Putamen (tissue), 1 donor: ENCODE data around the gene FIGLA.

ENCODE experiments used
- DNase-seq: peaks from one replicate; pipeline ENCODE4 v3.0.0-alpha.2; 2016; ENCODE audit warnings: low spot score

The FIGLA gene, protein sequence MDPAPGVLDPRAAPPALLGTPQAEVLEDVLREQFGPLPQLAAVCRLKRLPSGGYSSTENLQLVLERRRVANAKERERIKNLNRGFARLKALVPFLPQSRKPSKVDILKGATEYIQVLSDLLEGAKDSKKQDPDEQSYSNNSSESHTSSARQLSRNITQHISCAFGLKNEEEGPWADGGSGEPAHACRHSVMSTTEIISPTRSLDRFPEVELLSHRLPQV

DNA sequence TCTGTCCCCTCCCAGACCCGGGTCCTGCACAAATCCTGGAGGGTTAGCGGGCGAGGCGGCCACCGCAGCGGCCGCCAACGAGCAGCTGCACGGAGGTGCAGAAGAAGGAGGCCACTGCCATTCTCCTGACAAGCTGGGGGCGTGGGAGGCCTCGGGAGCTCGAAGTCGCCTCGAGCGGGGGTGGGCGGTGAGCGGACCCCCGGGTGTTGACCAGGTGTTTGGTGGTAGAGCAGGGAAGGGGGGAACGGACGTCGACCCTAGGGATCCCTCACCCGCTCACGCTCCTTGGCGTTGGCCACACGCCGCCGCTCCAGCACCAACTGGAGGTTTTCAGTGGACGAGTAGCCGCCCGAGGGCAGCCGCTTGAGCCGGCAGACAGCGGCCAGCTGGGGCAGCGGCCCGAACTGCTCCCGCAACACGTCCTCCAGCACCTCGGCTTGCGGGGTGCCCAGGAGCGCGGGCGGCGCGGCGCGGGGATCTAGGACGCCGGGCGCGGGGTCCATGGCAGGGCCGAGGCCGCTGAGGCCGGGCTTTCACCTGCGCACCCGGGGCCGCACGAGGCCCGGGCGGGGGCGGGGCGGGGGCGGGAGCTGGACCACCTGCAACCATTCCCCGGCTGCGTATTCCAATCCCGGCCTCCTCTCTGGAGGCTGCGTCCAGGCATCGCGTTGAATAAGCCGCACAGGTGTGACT is at the start of gene FIGLA:
TSS of gene FIGLA (minus strand) at position 508 of the 693 bp plus-strand sequence. CDS start at position 503, 5 bp downstream.
- DNase-seq = no peak

DNA sequence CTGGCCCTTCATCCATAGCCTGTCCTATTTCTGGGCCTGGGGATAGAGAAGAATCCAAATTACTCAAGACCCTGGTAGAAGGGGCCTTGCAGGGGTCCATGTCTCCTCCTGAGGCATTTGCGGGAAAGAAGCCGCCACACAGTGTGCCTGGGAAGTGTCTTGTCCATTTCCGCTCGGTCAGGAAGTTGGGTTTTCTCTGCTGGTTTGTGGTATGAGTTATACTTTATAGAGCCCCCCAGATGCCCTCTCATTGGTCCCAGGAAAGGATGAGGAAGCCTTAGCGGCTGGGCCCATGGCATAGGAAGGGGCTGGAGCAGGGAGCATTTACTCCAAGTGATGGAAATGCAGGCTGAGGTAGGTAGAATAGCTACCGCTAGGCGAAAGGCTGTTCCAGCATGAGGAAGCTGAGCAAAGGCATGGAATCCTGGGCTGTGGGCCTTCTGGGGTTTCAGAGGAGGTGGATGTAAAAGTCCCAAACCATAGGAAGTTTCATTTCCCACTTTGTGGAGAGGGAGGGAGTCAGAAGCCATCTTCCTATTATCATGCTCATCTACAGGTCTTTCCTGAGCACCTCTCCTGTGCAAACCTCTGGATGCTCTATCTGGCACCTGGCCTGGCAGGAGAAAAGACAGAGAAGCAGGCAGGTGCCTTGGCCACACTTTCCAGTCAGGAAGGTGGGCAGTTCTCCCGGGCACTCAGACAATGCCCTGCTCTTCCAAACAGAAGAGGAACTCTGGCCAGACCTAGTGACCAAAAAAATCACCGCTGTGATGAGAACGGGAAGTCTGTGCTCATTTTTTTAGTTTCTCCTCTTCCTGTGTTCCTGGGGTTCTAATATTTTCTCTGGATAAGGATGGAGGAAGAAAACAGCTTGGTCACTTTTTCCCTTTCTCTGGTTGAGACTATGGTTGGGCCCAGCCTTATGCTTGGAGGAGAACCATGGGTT is 47.8 kb upstream of the FIGLA start:
- DNase-seq = no peak

DNA sequence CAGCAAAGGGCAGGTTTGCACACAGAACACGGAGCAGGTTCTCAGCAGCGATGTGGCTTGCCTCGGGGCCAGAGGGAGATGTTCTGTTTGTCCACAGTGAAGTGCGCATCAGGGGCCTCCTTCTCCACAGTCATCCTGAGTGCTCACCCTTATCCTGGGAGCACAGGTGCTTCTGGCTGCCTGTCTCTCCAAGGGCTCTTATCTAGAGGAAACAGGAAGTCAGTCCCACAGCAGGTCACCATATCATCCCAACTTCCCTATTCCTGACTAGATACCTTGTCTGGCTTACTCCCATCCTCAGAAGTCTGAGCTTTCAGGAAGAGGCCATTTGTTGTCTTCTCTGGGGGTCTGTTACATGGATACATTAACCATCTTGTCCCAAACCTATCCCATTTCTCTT is 45.2 kb upstream of the FIGLA start, which contains the start of gene CD207:
TSS of gene CD207 (minus strand) at position 174 of the 400 bp plus-strand sequence. CDS start at position 134, 40 bp downstream.
- no peak for DNase-seq

DNA sequence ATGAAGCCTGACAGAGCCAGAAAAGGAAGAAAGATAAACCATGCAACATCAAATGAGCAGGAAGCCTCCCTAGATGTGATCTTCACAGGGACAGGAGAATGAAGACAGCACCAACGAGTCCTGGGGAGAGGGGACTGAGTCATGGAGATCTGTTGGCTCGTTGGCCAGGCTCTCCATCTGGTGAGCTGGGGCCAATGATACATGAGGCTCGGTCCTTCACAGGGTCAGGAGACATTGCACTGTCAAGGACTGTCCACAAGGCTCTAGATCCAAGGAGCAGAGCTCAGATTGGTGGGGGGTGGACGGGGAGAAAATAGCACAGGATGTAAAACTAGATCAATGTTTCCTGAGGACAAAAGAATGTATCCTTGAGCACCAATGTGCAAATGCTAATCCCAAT is 44.4 kb upstream of the FIGLA start:
- DNase-seq = no peak

DNA sequence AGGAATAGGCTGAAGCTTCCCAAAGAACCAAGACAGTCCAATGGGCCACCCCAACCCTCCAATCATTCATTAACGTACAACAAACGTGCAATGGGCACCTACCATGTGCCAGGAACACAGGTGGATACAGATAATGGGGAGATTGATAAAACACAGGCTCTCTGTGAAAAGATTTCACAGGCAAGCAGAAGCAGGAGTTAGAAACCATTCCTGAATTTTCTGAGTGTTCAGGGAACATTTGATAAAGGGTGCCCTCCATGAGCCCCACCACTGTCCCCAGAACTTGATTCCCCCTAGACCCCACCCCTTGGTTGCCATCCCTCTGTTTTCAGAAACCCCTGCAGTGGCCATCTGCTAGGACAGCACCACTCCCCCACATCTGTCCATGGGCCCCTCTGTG is 43.7 kb upstream of the FIGLA start:
- DNase-seq = no peak

DNA sequence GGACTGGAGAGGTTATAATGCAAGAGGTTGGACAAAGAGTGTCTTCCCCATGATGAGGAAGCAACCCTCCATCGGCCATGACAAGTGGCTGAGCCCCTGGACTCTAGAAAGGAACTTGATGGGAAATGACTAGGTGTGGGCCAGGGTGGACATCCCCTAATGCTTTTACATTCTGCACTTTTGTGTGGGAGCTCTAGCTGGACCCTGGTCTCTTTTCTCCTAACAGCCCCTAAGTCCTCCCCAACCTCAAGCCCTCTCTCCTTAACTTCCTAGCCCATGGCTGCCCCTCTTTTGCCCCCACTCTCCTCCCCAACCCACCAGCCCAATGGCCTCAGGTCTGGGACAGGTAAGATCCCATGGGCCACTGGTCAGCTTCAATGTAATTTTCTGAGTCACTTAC is 42.8 kb upstream of the FIGLA start:
- no peak for DNase-seq

DNA sequence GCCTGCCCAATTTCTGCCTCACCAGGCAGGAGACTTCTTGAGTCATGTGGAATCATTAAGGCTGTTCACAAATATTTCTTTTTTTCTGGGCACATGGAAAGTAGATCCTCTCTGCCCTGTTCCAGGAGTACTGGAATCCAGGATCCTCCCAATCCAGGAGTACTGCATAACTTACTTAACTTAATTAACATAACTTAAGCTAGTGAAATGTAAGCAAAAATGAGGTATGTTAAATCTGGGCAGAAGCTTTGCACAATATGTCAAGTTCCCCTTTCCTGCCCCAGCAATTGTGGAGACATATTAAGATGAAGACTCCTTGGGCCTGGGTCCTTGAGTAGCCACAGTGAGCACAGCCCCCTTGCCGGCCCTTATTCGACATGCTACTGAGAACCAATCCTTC is 41.9 kb upstream of the FIGLA start:
- DNase-seq = no peak

DNA sequence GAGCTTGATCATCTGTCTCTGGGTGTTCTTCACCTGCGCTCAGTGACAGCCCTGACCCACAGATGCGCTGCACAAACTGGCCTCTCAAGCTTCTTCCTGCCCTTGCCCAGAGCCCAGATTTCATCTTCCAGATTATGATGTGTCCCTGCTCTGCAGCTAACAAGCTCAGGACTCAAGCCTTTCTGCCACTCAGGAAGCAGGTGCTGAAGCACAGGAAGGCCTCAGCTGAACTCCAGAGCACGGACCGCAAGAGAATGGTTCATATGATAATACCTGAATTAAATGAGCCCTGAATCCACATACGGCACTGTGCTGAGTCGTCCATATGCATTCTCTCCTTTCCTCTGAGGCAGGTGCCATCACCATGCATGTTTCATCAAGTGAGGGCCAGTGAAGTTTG is 41.4 kb upstream of the FIGLA start:
- no peak for DNase-seq

DNA sequence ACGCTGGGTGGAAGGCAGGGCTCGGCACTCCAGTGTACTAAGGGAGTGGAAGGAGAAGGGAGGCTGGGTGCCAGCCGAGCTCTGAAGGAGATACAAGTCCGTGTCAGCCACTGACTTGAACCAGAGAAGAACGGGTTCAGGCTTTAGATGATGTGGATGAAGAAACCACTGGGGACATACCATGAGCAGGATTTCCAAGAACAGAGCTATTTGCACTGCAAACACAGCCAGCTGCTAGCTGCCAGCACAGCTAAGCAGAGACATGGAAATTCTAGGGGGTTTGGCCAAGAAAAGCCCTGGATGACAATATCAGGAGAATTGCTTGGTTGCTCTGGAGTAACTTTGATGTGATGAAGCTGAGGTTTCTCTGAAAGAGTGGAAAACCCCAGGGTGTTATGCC is 39.9 kb upstream of the FIGLA start:
- DNase-seq = no peak

DNA sequence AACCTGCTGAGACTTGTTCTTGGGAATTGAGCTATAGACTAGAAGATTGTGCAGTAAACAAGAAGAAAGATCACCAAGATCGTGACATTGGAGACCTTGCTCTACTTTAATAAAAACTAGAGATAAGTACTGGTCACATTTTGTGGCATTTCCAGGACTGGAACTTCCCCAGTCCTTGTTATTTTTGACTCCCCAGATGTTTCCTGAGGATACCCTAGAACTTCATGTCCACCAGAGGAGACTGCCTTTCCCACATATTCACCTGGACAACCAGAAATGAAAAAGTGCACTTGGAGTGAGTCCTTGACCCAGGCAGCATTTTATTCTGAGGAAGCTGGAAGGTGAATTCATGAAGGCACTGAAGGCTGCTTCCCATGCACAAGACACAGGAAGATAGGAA is 39.5 kb upstream of the FIGLA start:
- no peak for DNase-seq

DNA sequence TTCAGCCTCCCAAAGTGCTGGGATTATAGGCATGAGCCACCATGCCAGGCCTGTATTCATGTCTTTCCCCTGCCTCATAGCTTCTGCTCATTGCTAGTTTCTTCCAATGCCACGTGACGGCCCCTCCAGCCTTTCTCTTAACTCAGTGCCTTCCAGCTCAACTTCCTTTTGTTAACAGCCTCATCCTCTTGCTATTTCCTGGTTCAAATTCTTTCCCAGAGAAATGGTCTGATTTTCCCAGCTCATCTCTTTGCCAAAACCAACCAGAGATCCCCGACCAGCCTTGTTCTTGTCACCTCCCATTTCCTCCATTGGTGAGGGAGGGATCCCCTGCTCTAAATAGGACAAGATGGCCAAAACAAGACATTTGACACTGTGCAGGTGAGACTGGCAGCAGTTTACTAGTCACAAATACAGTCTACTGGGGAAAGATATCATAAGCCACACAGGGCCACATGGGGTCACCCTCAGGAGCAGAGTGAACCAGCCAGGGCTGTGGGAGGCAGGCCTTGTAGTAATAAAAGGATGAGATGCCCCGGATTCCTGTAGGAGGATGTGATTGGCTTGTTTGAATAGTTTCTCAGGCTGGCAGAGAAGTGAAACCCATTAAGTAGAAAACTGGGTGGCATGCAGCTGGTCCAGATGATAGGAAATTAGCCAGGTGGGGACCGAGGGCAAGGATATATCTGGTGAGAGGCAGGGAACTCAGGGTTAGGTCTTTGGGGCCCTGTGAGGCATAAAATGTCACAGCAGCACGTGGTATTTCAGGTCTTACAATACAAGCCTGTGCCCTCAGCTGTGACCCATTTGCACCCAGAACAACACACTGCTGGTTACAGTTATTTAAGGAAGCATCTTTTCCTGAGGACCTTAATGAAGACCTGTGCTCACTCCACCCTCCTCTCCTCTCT is 38.7 kb upstream of the FIGLA start:
- no peak for DNase-seq

DNA sequence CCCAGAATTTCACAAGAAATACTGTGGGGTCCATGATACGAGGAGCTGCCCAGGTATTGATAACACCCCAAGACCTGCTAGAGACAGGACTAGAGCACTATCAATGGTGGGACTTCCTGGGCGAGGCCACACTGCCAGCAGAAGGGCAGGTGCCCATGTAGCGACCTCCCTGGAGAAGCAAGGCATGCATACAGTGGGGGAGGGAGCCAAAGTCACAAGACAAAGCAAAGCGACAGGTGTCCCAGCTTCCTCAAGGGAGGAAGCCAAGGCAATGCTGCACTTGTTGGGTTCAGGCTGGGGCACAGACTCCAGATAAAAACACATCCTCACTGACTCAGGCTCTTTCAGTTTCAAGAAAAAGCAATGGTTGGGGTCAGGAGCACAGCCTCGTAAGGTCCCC is 37.7 kb upstream of the FIGLA start:
- DNase-seq = no peak

DNA sequence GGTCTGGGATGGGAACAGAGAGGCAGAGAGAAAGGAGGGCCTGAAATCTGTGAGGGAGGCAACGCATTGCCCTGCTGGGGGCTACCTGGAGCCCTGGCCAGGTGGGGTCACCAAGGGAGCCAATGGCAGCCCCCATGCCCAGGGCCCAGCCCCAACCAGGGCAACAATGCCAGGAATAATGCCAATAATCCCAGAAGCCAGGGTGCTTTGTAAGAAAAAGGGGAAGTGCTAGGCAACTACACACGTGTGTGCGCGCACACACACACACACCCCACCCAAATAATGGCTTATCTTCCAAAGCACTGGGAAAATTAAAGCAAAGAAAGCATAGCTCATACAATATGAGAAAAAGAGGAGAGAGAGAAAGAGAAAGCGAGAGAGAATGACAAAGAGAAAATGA is 36.9 kb upstream of the FIGLA start:
- no peak for DNase-seq

DNA sequence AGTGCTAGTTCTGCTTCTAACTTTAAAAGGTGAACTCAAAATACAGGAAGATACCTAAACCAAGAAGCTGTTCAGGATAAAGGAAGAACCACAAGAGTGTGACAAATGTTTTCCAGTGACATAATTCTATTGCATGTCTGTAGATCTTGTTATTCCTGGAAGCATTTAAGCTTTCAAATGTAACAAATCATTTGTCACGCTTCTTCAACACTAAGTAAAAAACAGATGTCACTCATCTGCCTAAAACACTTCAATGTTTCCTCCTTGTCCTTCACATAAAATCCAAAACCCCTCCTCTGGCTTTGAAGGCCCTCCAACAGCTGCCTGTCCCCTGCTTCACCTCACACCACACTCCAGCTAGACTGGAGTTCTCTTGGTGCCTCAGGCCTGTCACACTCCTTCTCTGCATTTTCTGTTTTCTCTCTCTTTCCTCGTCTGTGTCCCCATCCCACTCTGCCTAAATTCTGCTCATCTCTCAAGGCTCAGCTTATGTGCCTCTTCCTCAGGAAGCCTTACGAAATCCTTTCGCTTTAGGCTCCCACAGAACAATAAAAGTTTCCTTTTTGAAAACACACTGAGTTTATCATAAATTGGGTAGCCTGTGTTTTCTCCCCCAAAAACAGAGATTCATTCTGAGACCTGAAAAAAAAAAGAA is 36.4 kb upstream of the FIGLA start:
- no peak for DNase-seq

DNA sequence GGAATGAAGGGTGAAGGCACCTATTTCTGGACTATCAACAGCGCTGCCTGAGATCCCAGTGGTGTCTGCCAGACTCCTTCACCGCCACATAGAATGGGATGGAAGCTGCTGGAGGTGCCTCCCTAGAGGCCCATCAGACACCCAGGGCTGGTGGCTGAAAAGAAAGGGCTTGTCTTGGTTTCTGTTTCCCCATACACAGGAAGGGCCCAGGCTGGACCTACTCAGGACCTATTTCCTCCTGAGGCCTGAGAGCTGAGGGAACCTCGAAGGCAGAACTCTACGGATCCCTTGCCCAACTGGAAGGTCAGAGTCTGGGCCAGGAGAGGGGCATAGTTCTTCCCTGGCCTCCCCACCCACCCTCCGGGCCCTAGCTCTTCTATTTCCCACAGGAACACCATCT is 32.8 kb upstream of the FIGLA start:
- no peak for DNase-seq

DNA sequence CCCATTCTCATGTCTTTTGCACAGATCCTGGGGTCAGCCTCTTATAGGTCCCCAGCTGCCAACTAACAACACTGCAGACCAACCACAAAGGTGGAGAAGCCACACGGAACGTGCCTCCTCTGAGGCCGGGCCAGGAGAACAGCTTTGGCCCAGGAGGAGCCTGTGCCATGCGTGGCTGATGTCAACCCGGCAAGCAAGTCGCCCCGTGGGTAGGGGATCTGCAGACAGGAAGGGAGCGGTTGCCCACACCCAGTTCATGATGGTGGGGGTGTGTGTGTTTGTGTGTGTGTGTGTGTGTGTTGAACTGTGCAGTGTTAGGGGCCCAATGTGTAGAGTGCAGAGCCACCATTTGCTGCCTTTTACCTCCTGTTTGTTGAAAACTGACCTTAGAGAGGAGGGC is 32.4 kb upstream of the FIGLA start:
- DNase-seq = no peak

DNA sequence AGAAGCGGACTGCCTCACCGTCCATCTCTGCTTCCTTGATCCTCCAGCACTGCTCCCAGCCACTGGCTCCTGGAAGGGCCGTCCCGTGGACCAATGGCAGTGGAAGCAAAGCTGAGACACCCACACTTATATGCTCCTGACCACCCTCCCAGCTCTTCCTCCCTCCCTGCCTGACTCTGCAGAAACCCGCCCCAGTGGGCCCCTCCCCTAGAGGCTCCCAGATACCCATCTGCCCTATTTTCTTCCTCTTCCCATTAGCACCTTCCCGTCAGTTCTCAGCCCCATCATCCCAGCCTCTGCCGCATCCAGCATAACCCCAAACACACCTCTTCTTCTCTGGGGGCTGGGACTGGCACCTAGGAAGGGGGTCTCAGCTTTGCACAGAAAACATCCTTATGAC is 30.1 kb upstream of the FIGLA start, which contains the start of gene CLEC4F:
TSS of gene CLEC4F (minus strand) at position 101 of the 400 bp plus-strand sequence. CDS start at position 25, 76 bp downstream.
- DNase-seq = no peak

DNA sequence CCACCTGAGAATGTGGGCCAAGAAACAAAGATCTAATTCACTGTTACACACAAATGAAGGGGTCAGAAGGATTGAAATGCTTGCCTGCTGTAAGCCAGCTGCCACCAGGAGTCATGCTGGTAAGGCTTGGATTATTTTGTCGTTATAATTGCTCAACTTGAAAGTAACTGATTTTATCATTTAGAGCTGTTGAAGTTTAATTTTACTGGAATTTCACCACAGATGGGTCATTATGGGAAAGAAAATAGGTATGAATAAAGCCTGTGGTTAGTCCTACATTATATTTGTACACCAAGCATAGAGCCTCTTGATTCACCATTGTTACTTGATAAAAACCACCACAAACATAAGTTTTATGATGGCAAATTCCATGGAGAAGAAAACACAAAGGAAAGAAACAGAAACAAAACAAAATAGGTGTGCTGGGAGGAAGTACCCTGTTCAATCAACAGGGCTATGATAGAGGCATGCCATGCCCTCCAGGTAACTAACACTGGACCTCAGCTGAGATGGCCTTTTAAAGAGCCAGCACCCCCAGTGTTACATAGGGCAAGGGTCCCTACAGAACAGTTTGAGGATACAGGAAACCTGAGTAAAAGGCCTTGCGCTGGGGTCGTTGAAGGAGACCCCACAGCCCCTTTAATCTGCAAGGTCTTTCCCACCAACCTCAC is 27.0 kb upstream of the FIGLA start:
- DNase-seq = no peak

DNA sequence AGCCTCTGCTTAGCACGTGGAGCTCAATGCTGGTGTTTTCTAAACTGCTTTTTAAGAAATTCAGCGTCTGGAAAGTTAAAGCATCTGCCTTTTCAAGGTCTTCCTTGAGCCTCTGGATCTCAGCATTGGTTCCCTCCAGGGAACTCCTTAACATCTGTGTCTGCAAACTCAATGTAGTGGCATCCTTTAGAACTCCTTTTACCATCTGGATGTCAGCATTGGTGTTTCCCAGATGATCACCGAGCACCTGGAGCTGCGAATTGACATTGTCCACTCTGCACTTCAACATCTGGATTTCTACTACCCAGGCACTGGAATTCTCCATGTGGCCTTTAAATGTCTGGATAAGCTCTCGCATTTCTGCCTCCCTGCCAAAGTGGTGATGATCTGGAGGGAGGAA is 26.3 kb upstream of the FIGLA start:
- DNase-seq = no peak
